NCI-H2171 treated with DMSO at 0.1 percent for 48 hours (cell line): ENCODE measurements around the gene SCG3.

Source experiments
- DNase-seq: peaks from one replicate; lab custom pipeline; 2025; lab: John Stamatoyannopoulos, UW

Gene SCG3

GRCh38 chr15:51678096-51678495 is 3.2 kb upstream of the SCG3 start:
- peak; percentile 45 for DNase-seq

- DNase-seq, result no peak
Observed at GRCh38 chr15:51680321-51680720, 982 bp upstream of the SCG3 start.

GRCh38 chr15:51687565-51687964 is 6.3 kb downstream of the SCG3 start:
- DNase-seq, result no peak

- DNase-seq, result peak; percentile 43
Observed at GRCh38 chr15:51688863-51689262, 7.6 kb downstream of the SCG3 start.

GRCh38 chr15:51692154-51692553 is 10.9 kb downstream of the SCG3 start:
- DNase-seq, result peak; percentile 11

GRCh38 chr15:51696566-51696965 is 15.3 kb downstream of the SCG3 start:
- DNase-seq, result peak; percentile 78

GRCh38 chr15:51697163-51697562 is 15.9 kb downstream of the SCG3 start:
- DNase-seq, result no peak

GRCh38 chr15:51699373-51699772 is 18.1 kb downstream of the SCG3 start:
- no peak for DNase-seq

- no peak for DNase-seq
Observed at GRCh38 chr15:51702710-51703109, 21.4 kb downstream of the SCG3 start.

GRCh38 chr15:51706291-51706690 is 25.0 kb downstream of the SCG3 start:
- no peak for DNase-seq

GRCh38 chr15:51706926-51707608 is 25.8 kb downstream of the SCG3 start:
- no peak for DNase-seq

- DNase-seq, result peak; percentile 82
Observed at GRCh38 chr15:51708013-51708412, 26.7 kb downstream of the SCG3 start.

GRCh38 chr15:51709031-51709430 is 27.7 kb downstream of the SCG3 start:
- DNase-seq, result no peak

- no peak for DNase-seq
Observed at GRCh38 chr15:51714162-51714561, 32.9 kb downstream of the SCG3 start.

GRCh38 chr15:51714911-51715310 is 33.6 kb downstream of the SCG3 start:
- DNase-seq, result no peak

GRCh38 chr15:51718219-51718618 is 36.9 kb downstream of the SCG3 start:
- no peak for DNase-seq

GRCh38 chr15:51718746-51719145 is 37.4 kb downstream of the SCG3 start:
- no peak for DNase-seq

GRCh38 chr15:51720201-51720995 is 39.1 kb downstream of the SCG3 start:
- DNase-seq, result no peak

GRCh38 chr15:51721199-51721960 is 40.1 kb downstream of the SCG3 start:
- DNase-seq, result peak; percentile 30

GRCh38 chr15:51724199-51724598 is 42.9 kb downstream of the SCG3 start:
- DNase-seq, result no peak

GRCh38 chr15:51724673-51725072 is 43.4 kb downstream of the SCG3 start:
- no peak for DNase-seq

- DNase-seq, result peak; percentile 71
Observed at GRCh38 chr15:51726302-51727073, 45.2 kb downstream of the SCG3 start.
